Neuron (in vitro differentiated cells): ENCODE measurements around the gene ATP4B.

Experiments used
- H2AFZ ChIP-seq: one replicate; pipeline ENCODE4 v1.6.1; 2013; ENCODE audit warnings: low read depth, mild to moderate bottlenecking, inconsistent platforms, low read length, moderate library complexity
- H3K27me3 ChIP-seq: one replicate; pipeline ENCODE4 v1.6.1; 2013; ENCODE audit warnings: low read length; ENCODE audit not compliant: insufficient read depth
- H3K36me3 ChIP-seq: one replicate; pipeline ENCODE4 v1.6.1; 2013; ENCODE audit warnings: low read length; ENCODE audit not compliant: insufficient read depth
- H3K4me1 ChIP-seq: one replicate; pipeline ENCODE4 v1.6.1; 2013; ENCODE audit warnings: low read length; ENCODE audit not compliant: insufficient read depth
- H3K4me3 ChIP-seq: 2 replicates; pipeline ENCODE4 v1.5.1; 2013; ENCODE audit warnings: mild to moderate bottlenecking, low read length, moderate library complexity
- H3K9me3 ChIP-seq: one replicate; pipeline ENCODE4 v1.6.1; 2013; ENCODE audit warnings: low read length

Gene ATP4B

GRCh38 chr13:113664751-113665596 lies 7.0 kb upstream of the ATP4B start:
- no peak overlapping the region for H2AFZ ChIP-seq
- H3K9me3 ChIP-seq = no peaks in the 10 kb centered on the region
- no peaks in the 10 kb centered on the region for H3K4me1 ChIP-seq
- no peaks in the 10 kb centered on the region for H3K27me3 ChIP-seq
- H3K36me3 ChIP-seq = no peaks in the 10 kb centered on the region
- H3K4me3 ChIP-seq = no peak overlapping the region

- Histone ChIP-seq H3K9me3 (no peaks in the 10 kb centered on the region), H2AFZ (no peak overlapping the region), H3K27me3 (no peaks in the 10 kb centered on the region), H3K4me3 (no peak overlapping the region), H3K36me3 (no peaks in the 10 kb centered on the region), H3K4me1 (no peaks in the 10 kb centered on the region)
These were observed 5.9 kb upstream of the ATP4B start for GRCh38 chr13:113663934-113664333.

- no peaks in the 10 kb centered on the region for H3K4me1 ChIP-seq
- H3K36me3 ChIP-seq = no peaks in the 10 kb centered on the region
- no peak overlapping the region for H3K4me3 ChIP-seq
- H3K27me3 ChIP-seq = no peaks in the 10 kb centered on the region
- H3K9me3 ChIP-seq = no peaks in the 10 kb centered on the region
- H2AFZ ChIP-seq = no peak overlapping the region
These were observed 3.5 kb upstream of the ATP4B start for GRCh38 chr13:113661509-113661908.

GRCh38 chr13:113660066-113660465 lies 2.1 kb upstream of the ATP4B start:
- Histone ChIP-seq H3K9me3 (no peaks in the 10 kb centered on the region), H3K4me1 (no peaks in the 10 kb centered on the region), H3K4me3 (no peak overlapping the region), H3K36me3 (no peaks in the 10 kb centered on the region), H3K27me3 (no peaks in the 10 kb centered on the region), H2AFZ (no peak overlapping the region)

GRCh38 chr13:113659337-113659736 lies 1.3 kb upstream of the ATP4B start:
- no peaks in the 10 kb centered on the region for H3K36me3 ChIP-seq
- no peak overlapping the region for H2AFZ ChIP-seq
- no peak overlapping the region for H3K4me3 ChIP-seq
- H3K27me3 ChIP-seq = no peaks in the 10 kb centered on the region
- H3K9me3 ChIP-seq = no peaks in the 10 kb centered on the region
- H3K4me1 ChIP-seq = no peaks in the 10 kb centered on the region

GRCh38 chr13:113658836-113659235 lies 838 bp upstream of the ATP4B start:
- Histone ChIP-seq H3K4me3 (no peak overlapping the region), H3K27me3 (no peaks in the 10 kb centered on the region), H2AFZ (no peak overlapping the region), H3K9me3 (no peaks in the 10 kb centered on the region), H3K36me3 (no peaks in the 10 kb centered on the region), H3K4me1 (no peaks in the 10 kb centered on the region)

- Histone ChIP-seq H3K4me3 (no peak overlapping the region), H3K27me3 (no peaks in the 10 kb centered on the region), H2AFZ (no peak overlapping the region), H3K36me3 (no peaks in the 10 kb centered on the region), H3K4me1 (no peaks in the 10 kb centered on the region), H3K9me3 (no peaks in the 10 kb centered on the region)
These were observed 947 bp downstream of the ATP4B start for GRCh38 chr13:113656831-113657671.

- Histone ChIP-seq H3K9me3 (no peaks in the 10 kb centered on the region), H2AFZ (no peak overlapping the region), H3K36me3 (no peaks in the 10 kb centered on the region), H3K27me3 (no peaks in the 10 kb centered on the region), H3K4me3 (no peak overlapping the region), H3K4me1 (no peaks in the 10 kb centered on the region)
These were observed 1.9 kb downstream of the ATP4B start for GRCh38 chr13:113656003-113656588.

GRCh38 chr13:113655346-113656002 lies 2.5 kb downstream of the ATP4B start:
- H3K4me1 ChIP-seq = no peaks in the 10 kb centered on the region
- no peaks in the 10 kb centered on the region for H3K9me3 ChIP-seq
- no peaks in the 10 kb centered on the region for H3K27me3 ChIP-seq
- no peak overlapping the region for H3K4me3 ChIP-seq
- H2AFZ ChIP-seq = no peak overlapping the region
- no peaks in the 10 kb centered on the region for H3K36me3 ChIP-seq

- Histone ChIP-seq H3K9me3 (no peaks in the 10 kb centered on the region), H3K4me1 (no peaks in the 10 kb centered on the region), H3K36me3 (no peaks in the 10 kb centered on the region), H3K4me3 (no peak overlapping the region), H3K27me3 (no peaks in the 10 kb centered on the region), H2AFZ (no peak overlapping the region)
These were observed 3.2 kb downstream of the ATP4B start for GRCh38 chr13:113654591-113655345.

GRCh38 chr13:113654175-113654560 lies 3.8 kb downstream of the ATP4B start:
- Histone ChIP-seq H3K4me1 (no peaks in the 10 kb centered on the region), H2AFZ (no peak overlapping the region), H3K36me3 (no peaks in the 10 kb centered on the region), H3K4me3 (no peak overlapping the region), H3K9me3 (no peaks in the 10 kb centered on the region), H3K27me3 (no peaks in the 10 kb centered on the region)
